Skin of body (tissue), 2 donors: ENCODE measurements around the gene ANKRD22. TPM values are rescaled to one million over a fixed set of nuclear protein-coding genes. Genes with fewer than 3 reads are reported as not detected.

Experiments
- DNase-seq: peaks from one replicate; lab custom pipeline; 2025; lab: John Stamatoyannopoulos, UW
- total RNA-seq: library from RNA; depleted of rRNA; stranded (reverse); fragments of >200 nt; gene quantifications from one replicate; pipeline ENCODE4 v1.2.3, GENCODE V29; 2014

ANKRD22 gene
- total RNA-seq, 1 donor from 2014 or later = 14.9 TPM

- DNase-seq = no peak
Observed at GRCh38 chr10:88802523-88803285, 48.9 kb downstream of the ANKRD22 start, which contains the start of gene LIPM. LIPM (plus strand) TSS chr10:88802730; CDS start chr10:88802897, 167 bp downstream.

GRCh38 chr10:88800152-88801125 is 51.2 kb downstream of the ANKRD22 start:
- DNase-seq = no peak

- no peak for DNase-seq
Observed at GRCh38 chr10:88794731-88795130, 56.9 kb downstream of the ANKRD22 start.

GRCh38 chr10:88793712-88794299 is 57.8 kb downstream of the ANKRD22 start:
- no peak for DNase-seq

- no peak for DNase-seq
Observed at GRCh38 chr10:88792661-88793060, 59.0 kb downstream of the ANKRD22 start.

GRCh38 chr10:88791924-88792323 is 59.7 kb downstream of the ANKRD22 start:
- DNase-seq = no peak

- no peak for DNase-seq
Observed at GRCh38 chr10:88788924-88789323, 62.7 kb downstream of the ANKRD22 start.

GRCh38 chr10:88787463-88787862 is 64.2 kb downstream of the ANKRD22 start:
- DNase-seq = no peak

- DNase-seq = no peak
Observed at GRCh38 chr10:88786032-88786770, 65.4 kb downstream of the ANKRD22 start.

GRCh38 chr10:88783724-88784123 is 67.9 kb downstream of the ANKRD22 start:
- DNase-seq = no peak

GRCh38 chr10:88782222-88782621 is 69.4 kb downstream of the ANKRD22 start:
- no peak for DNase-seq

- no peak for DNase-seq
Observed at GRCh38 chr10:88781206-88781605, 70.4 kb downstream of the ANKRD22 start.

Other genes with a start within 250 kb of the ANKRD22 start
- 0.10 TPM for gene LIPF, start 187.4 kb downstream of the ANKRD22 start, total RNA-seq
- gene LIPK, start 145.6 kb downstream of the ANKRD22 start, total RNA-seq = 10.6 TPM
- gene LIPN, start 91.8 kb downstream of the ANKRD22 start, total RNA-seq = 8.2 TPM
- 17.1 TPM for gene LIPM, start 49.1 kb downstream of the ANKRD22 start, total RNA-seq
- 16.9 TPM for gene STAMBPL1, start 28.4 kb upstream of the ANKRD22 start, total RNA-seq
- gene ACTA2, start 100.9 kb upstream of the ANKRD22 start, total RNA-seq = 222 TPM
- gene FAS, start 139.0 kb upstream of the ANKRD22 start, total RNA-seq = 28.6 TPM